NCI-H2196 (cell line): ENCODE data around the gene HSPB7.
"Not testable (repeated sequence)": the region's sequence is repeated elsewhere in the genome, so short reads cannot be mapped to it uniquely, and the experiment has no call there.

Source experiments
- DNase-seq: peaks from one replicate; lab custom pipeline; 2025; ENCODE audit not compliant: unreplicated experiment; lab: John Stamatoyannopoulos, UW

HSPB7 gene

GRCh38 chr1:16009030-16009460 lies 8.8 kb downstream of the HSPB7 start:
- DNase-seq = peak; percentile 76

- DNase-seq = no peak
Measured at GRCh38 chr1:16007671-16008341, 10.0 kb downstream of the HSPB7 start.

GRCh38 chr1:16006552-16007485 lies 11.0 kb downstream of the HSPB7 start:
- no peak for DNase-seq

- DNase-seq = no peak
Measured at GRCh38 chr1:16006010-16006409, 11.8 kb downstream of the HSPB7 start.

- DNase-seq = no peak
Measured at GRCh38 chr1:16005597-16005996, 12.2 kb downstream of the HSPB7 start.

GRCh38 chr1:16001274-16001673 lies 16.6 kb downstream of the HSPB7 start:
- DNase-seq = not testable (repeated sequence)

GRCh38 chr1:15998929-15999328 lies 18.9 kb downstream of the HSPB7 start:
- no peak for DNase-seq

GRCh38 chr1:15997637-15998280 lies 20.1 kb downstream of the HSPB7 start:
- DNase-seq = no peak

- no peak for DNase-seq
Measured at GRCh38 chr1:15997076-15997585, 20.7 kb downstream of the HSPB7 start.

- DNase-seq = peak; percentile 67
Measured at GRCh38 chr1:15994590-15995351, 23.1 kb downstream of the HSPB7 start.

- DNase-seq = no peak
Measured at GRCh38 chr1:15994081-15994480, 23.8 kb downstream of the HSPB7 start.

- no peak for DNase-seq
Measured at GRCh38 chr1:15993666-15994065, 24.2 kb downstream of the HSPB7 start.

GRCh38 chr1:15992582-15993500 lies 25.0 kb downstream of the HSPB7 start:
- DNase-seq = no peak

GRCh38 chr1:15992187-15992553 lies 25.7 kb downstream of the HSPB7 start:
- DNase-seq = no peak

GRCh38 chr1:15991427-15992186 lies 26.2 kb downstream of the HSPB7 start:
- DNase-seq = no peak

- no peak for DNase-seq
Measured at GRCh38 chr1:15989776-15990175, 28.1 kb downstream of the HSPB7 start.

- no peak for DNase-seq
Measured at GRCh38 chr1:15988856-15989736, 28.7 kb downstream of the HSPB7 start.
